Midbrain (tissue), 1 donor: ENCODE measurements around the gene SLCO2B1.
"Not testable (repeated sequence)": the region's sequence is repeated elsewhere in the genome, so short reads cannot be mapped to it uniquely, and the experiment has no call there.

Experiments used
- DNase-seq: peaks from one replicate; lab custom pipeline; 2025; lab: John Stamatoyannopoulos, UW

The SLCO2B1 gene

GRCh38 chr11:75150879-75151278 lies at the start of gene SLCO2B1:
Gene SLCO2B1 (plus strand): TSS chr11:75151107. CDS start chr11:75151382, 275 bp downstream.
- no peak for DNase-seq

- DNase-seq: no peak
Measured at GRCh38 chr11:75101424-75102128, 49.3 kb upstream of the SLCO2B1 start.

GRCh38 chr11:75103380-75104026 lies 47.4 kb upstream of the SLCO2B1 start:
- no peak for DNase-seq

- no peak for DNase-seq
Measured at GRCh38 chr11:75105462-75105925, 45.4 kb upstream of the SLCO2B1 start.

GRCh38 chr11:75105967-75106681 lies 44.8 kb upstream of the SLCO2B1 start:
- DNase-seq: not testable (repeated sequence)

- DNase-seq: no peak
Measured at GRCh38 chr11:75107187-75107586, 43.7 kb upstream of the SLCO2B1 start.

GRCh38 chr11:75112200-75112599 lies 38.7 kb upstream of the SLCO2B1 start:
- DNase-seq: no peak

GRCh38 chr11:75113030-75113429 lies 37.9 kb upstream of the SLCO2B1 start:
- no peak for DNase-seq

- DNase-seq: no peak
Measured at GRCh38 chr11:75114465-75114864, 36.4 kb upstream of the SLCO2B1 start.

- no peak for DNase-seq
Measured at GRCh38 chr11:75118577-75118976, 32.3 kb upstream of the SLCO2B1 start.

- no peak for DNase-seq
Measured at GRCh38 chr11:75126564-75126963, 24.3 kb upstream of the SLCO2B1 start.

- no peak for DNase-seq
Measured at GRCh38 chr11:75132080-75132479, 18.8 kb upstream of the SLCO2B1 start.

- no peak for DNase-seq
Measured at GRCh38 chr11:75133976-75134375, 16.9 kb upstream of the SLCO2B1 start.

GRCh38 chr11:75135021-75135650 lies 15.8 kb upstream of the SLCO2B1 start:
- DNase-seq: no peak

- DNase-seq: no peak
Measured at GRCh38 chr11:75135651-75136050, 15.3 kb upstream of the SLCO2B1 start.

GRCh38 chr11:75140269-75141138 lies 10.4 kb upstream of the SLCO2B1 start:
- peak; percentile 45 for DNase-seq

GRCh38 chr11:75141166-75141565 lies 9.7 kb upstream of the SLCO2B1 start:
- no peak for DNase-seq

GRCh38 chr11:75142714-75143419 lies 8.0 kb upstream of the SLCO2B1 start:
- DNase-seq: peak; percentile 24

- DNase-seq: no peak
Measured at GRCh38 chr11:75143420-75143731, 7.5 kb upstream of the SLCO2B1 start.

- DNase-seq: no peak
Measured at GRCh38 chr11:75144716-75145014, 6.2 kb upstream of the SLCO2B1 start.
